Retinal pigment epithelial cell (primary cell): ENCODE results near the gene LMOD1.
"Not testable (repeated sequence)": the region's sequence is repeated elsewhere in the genome, so short reads cannot be mapped to it uniquely, and the experiment has no call there.

Experiments used
- DNase-seq: peaks from one replicate; pipeline ENCODE4 v3.0.0-alpha.2; 2010; ENCODE audit warnings: low read depth
- H3K4me3 ChIP-seq: 2 replicates; pipeline ENCODE4 v1.5.1; 2011; ENCODE audit warnings: mild to moderate bottlenecking, low read length, control low read depth, moderate library complexity
- CTCF ChIP-seq: conservative IDR thresholded peaks from 2 replicates; pipeline ENCODE4 v1.5.1; 2011; ENCODE audit warnings: low read depth, low read length, control low read depth, inconsistent platforms

The LMOD1 gene

GRCh38 chr1:201905234-201905890 is 41.0 kb downstream of the LMOD1 start:
- H3K4me3 ChIP-seq: no peak overlapping the region
- TF ChIP-seq CTCF: no peak
- no peak for DNase-seq

- DNase-seq: peak; percentile 73
- TF ChIP-seq CTCF: no peak
- H3K4me3 ChIP-seq: no peak overlapping the region
Measured at GRCh38 chr1:201904579-201904978, 41.8 kb downstream of the LMOD1 start.

GRCh38 chr1:201903135-201903534 is 43.2 kb downstream of the LMOD1 start:
- no peak for TF ChIP-seq CTCF
- no peak overlapping the region for H3K4me3 ChIP-seq
- no peak for DNase-seq

GRCh38 chr1:201902198-201902597 is 44.1 kb downstream of the LMOD1 start:
- H3K4me3 ChIP-seq: no peak overlapping the region
- no peak for DNase-seq
- no peak for TF ChIP-seq CTCF

GRCh38 chr1:201901036-201901435 is 45.3 kb downstream of the LMOD1 start:
- not testable (repeated sequence) for H3K4me3 ChIP-seq, DNase-seq

GRCh38 chr1:201900476-201900875 is 45.9 kb downstream of the LMOD1 start:
- no peak for DNase-seq
- no peak for TF ChIP-seq CTCF
- no peak overlapping the region for H3K4me3 ChIP-seq

GRCh38 chr1:201899683-201900429 is 46.5 kb downstream of the LMOD1 start:
- no peak for TF ChIP-seq CTCF
- H3K4me3 ChIP-seq: no peak overlapping the region
- no peak for DNase-seq
